ENCODE results near the gene C1QL4. TPM values are rescaled to one million over a fixed set of nuclear protein-coding genes. Genes with fewer than 3 reads are reported as not detected.

Gene C1QL4
- total and polyA plus RNA-seq, 2 donors (not counting 1 experiment from before 2014, with no cell fraction given) = not detected

DNA sequence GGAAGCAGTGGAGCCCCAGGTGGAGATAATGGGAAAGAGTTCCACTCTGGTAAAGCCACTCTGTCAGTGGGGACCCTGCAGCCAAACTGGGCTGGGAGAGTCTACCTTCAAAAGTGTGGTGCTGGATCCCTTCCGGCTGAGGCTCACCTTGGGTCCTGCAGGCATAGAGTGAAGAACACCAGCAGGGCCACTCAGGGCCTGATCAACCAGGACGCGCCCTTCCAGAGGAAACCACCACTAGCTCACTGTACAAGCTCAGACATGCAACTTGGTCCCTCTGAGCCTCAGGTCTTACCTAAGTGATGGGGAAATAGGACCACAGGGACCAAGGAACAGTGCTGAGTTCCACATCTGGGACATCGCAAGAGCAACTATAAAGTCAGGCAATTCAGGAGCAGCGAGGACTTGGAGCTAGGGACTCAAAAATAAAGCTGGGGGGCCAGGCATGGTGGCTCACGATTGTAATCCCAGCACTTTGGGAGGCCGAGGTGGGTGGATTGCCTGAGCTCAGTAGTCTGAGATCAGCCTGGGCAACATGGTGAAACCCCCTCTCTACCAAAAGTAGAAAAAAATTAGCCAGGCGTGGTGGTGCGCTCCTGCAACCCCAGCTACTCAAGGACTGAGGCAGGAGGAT is 47.9 kb downstream of the C1QL4 start:
- Histone ChIP-seq H3K4me2 (replicated peaks; ENCODE audit: low read depth, low read length, poor library complexity, severe bottlenecking) (no peak overlapping the region), H4K20me1 (ENCODE audit: control insufficient read depth, insufficient read depth, low read length, poor library complexity, severe bottlenecking) (no peaks in the 10 kb centered on the region), H3K9me3 (ENCODE audit: control extremely low read depth in 1 of 3, control insufficient read depth in 2 of 3, insufficient read depth in 1 of 3, low read length in 2 of 3) (no peaks in the 10 kb centered on the region), H3K79me2 (ENCODE audit: control insufficient read depth, insufficient read depth, low read length) (no peaks in the 10 kb centered on the region), H3K4me3 (ENCODE audit: control extremely low read depth in 1 of 5, extremely low read depth in 1 of 5, insufficient read depth in 1 of 5, low read depth in 2 of 5, low read length in 4 of 5) (no peak overlapping the region), H3K27ac (ENCODE audit: low read length in 2 of 2) (no peak overlapping the region), H3K36me3 (replicated peaks in 1 of 2; ENCODE audit: control extremely low read depth in 1 of 2, control insufficient read depth in 1 of 2, extremely low read depth in 1 of 2, insufficient read depth in 2 of 2, low read length in 1 of 2) (no peaks in the 10 kb centered on the region), H3K4me1 (ENCODE audit: control insufficient read depth in 2 of 2, insufficient read depth in 2 of 2, low read length in 2 of 2) (no peaks in the 10 kb centered on the region), H3K9ac (ENCODE audit: low read length) (no peak overlapping the region), H2AFZ (ENCODE audit: insufficient read depth, low read depth, low read length, poor library complexity, severe bottlenecking) (no peak overlapping the region), H3K27me3 (replicated peaks in 1 of 4; ENCODE audit: control extremely low read depth in 1 of 4, control insufficient read depth in 3 of 4, insufficient read depth in 4 of 4, low read length in 3 of 4) (peaks cover 0 to 32% (median 4%) of the 10 kb centered on the region in 4 experiments)
- ATAC-seq (ENCODE audit: low read depth) (no peak), DNase-seq (no peak)
- TF ChIP-seq, protein P1, sequence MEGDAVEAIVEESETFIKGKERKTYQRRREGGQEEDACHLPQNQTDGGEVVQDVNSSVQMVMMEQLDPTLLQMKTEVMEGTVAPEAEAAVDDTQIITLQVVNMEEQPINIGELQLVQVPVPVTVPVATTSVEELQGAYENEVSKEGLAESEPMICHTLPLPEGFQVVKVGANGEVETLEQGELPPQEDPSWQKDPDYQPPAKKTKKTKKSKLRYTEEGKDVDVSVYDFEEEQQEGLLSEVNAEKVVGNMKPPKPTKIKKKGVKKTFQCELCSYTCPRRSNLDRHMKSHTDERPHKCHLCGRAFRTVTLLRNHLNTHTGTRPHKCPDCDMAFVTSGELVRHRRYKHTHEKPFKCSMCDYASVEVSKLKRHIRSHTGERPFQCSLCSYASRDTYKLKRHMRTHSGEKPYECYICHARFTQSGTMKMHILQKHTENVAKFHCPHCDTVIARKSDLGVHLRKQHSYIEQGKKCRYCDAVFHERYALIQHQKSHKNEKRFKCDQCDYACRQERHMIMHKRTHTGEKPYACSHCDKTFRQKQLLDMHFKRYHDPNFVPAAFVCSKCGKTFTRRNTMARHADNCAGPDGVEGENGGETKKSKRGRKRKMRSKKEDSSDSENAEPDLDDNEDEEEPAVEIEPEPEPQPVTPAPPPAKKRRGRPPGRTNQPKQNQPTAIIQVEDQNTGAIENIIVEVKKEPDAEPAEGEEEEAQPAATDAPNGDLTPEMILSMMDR (IDR thresholded peaks at IDR 0.05) = no peak
- TF ChIP-seq EZH2 (IDR thresholded peaks at IDR 0.05; ENCODE audit: borderline replicate concordance, insufficient read depth, low read depth, low read length, poor library complexity, severe bottlenecking) = no peak
- ChIA-PET CTCF (interaction anchor here (0.6 to 13.4 kb wide), 28 partner anchors 9 to 291 kb away, joined by 3 to 139 read pairs (median 6); partner anchors contain the start of genes C1QL4, DNAJC22 and TROAP), POLR2A (no interaction called here)
- no peaks in the 10 kb centered on the region for H3K9me3 Mint-ChIP-seq (ENCODE audit: insufficient read depth)
- H3K27me3 Mint-ChIP-seq = peaks cover 32% of the 10 kb centered on the region
- 86% methylated on average over 6 of the region's 9 CpGs for WGBS (ENCODE audit: insufficient coverage)
- intact Hi-C loops (cut with micrococcal nuclease) = loop anchor here (1.0 to 5.0 kb wide), 6 partner anchors 7 to 293 kb away; partner anchors contain the start of gene C1QL4
- no peak overlapping the region for H3K4me3 Mint-ChIP-seq
- no peaks in the 10 kb centered on the region for H3K4me1 Mint-ChIP-seq
- H3K27ac Mint-ChIP-seq = no peak overlapping the region

DNA sequence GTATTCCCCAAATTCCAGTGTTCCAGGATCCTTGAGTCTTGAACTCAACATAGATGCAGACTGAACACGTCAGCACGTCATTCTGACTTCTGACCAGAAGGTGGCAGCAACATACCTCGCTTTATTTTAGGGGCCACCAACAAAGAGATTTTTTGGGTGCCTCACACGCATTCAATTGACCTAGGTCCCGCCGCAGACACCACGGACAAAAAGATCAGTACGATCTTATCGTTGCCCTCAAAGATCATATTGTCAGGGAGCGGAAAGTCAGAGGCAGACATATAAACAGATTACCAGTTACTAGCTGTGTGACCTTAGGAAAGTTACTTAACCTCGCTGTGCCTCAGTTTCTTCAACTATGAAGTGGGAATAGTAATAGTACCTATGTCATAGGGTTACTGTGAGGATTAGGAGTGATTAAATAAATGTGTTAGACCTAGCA is 48.6 kb downstream of the C1QL4 start:
- Histone ChIP-seq H3K9ac (ENCODE audit: low read length) (no peak overlapping the region), H3K36me3 (replicated peaks in 1 of 2; ENCODE audit: control extremely low read depth in 1 of 2, control insufficient read depth in 1 of 2, extremely low read depth in 1 of 2, insufficient read depth in 2 of 2, low read length in 1 of 2) (no peaks in the 10 kb centered on the region), H3K4me1 (ENCODE audit: control insufficient read depth in 2 of 2, insufficient read depth in 2 of 2, low read length in 2 of 2) (no peaks in the 10 kb centered on the region), H3K27me3 (replicated peaks in 1 of 4; ENCODE audit: control extremely low read depth in 1 of 4, control insufficient read depth in 3 of 4, insufficient read depth in 4 of 4, low read length in 3 of 4) (peaks cover 0 to 33% (median 5%) of the 10 kb centered on the region in 4 experiments), H3K27ac (ENCODE audit: low read length in 2 of 2) (no peak overlapping the region), H3K4me2 (replicated peaks; ENCODE audit: low read depth, low read length, poor library complexity, severe bottlenecking) (no peak overlapping the region), H2AFZ (ENCODE audit: insufficient read depth, low read depth, low read length, poor library complexity, severe bottlenecking) (no peak overlapping the region), H4K20me1 (ENCODE audit: control insufficient read depth, insufficient read depth, low read length, poor library complexity, severe bottlenecking) (no peaks in the 10 kb centered on the region), H3K9me3 (ENCODE audit: control extremely low read depth in 1 of 3, control insufficient read depth in 2 of 3, insufficient read depth in 1 of 3, low read length in 2 of 3) (no peaks in the 10 kb centered on the region), H3K4me3 (ENCODE audit: control extremely low read depth in 1 of 5, extremely low read depth in 1 of 5, insufficient read depth in 1 of 5, low read depth in 2 of 5, low read length in 4 of 5) (no peak overlapping the region), H3K79me2 (ENCODE audit: control insufficient read depth, insufficient read depth, low read length) (no peaks in the 10 kb centered on the region)
- DNase-seq (peak; percentile 83), ATAC-seq (ENCODE audit: low read depth) (peak; percentile 53)
- POLR2A ChIA-PET = no interaction called here
- no peak for TF ChIP-seq EZH2 (IDR thresholded peaks at IDR 0.05; ENCODE audit: borderline replicate concordance, insufficient read depth, low read depth, low read length, poor library complexity, severe bottlenecking)
- TF ChIP-seq, protein P1 (IDR thresholded peaks at IDR 0.05) = peak; percentile 95
- WGBS (ENCODE audit: insufficient coverage) = 17% methylated on average over 11 of the region's 11 CpGs
- H3K9me3 Mint-ChIP-seq (ENCODE audit: insufficient read depth) = no peaks in the 10 kb centered on the region
- intact Hi-C loops (cut with micrococcal nuclease) = loop anchor here (1.0 to 5.0 kb wide), 6 partner anchors 8 to 294 kb away; partner anchors contain the start of gene C1QL4
- no peaks in the 10 kb centered on the region for H3K4me1 Mint-ChIP-seq
- H3K4me3 Mint-ChIP-seq = no peak overlapping the region
- peaks cover 28% of the 10 kb centered on the region for H3K27me3 Mint-ChIP-seq
- H3K27ac Mint-ChIP-seq = no peak overlapping the region
- CTCF ChIA-PET = interaction anchor here (0.6 to 13.4 kb wide), 26 partner anchors 9 to 291 kb away, joined by 3 to 139 read pairs (median 7); partner anchors contain the start of genes C1QL4, DNAJC22 and TROAP
